Tibial artery (tissue), 4 donors: ENCODE data around the gene MAP3K7CL.

ENCODE experiments used
- DNase-seq, 2 donors: peaks; one replicate each; pipeline ENCODE4 v3.0.0-alpha.2; 2019
- H3K27ac ChIP-seq, 2 donors: fragments of 200-600 bp; sonication (generic) in 1 of 2; 1 replicate in 1 of 2; 2 replicates in 1 of 2; pipeline ENCODE4 v1.5.1; 2018 to 2019; ENCODE audit warnings: mild to moderate bottlenecking in 1 of 2
- H3K27me3 ChIP-seq, 2 donors: fragments of 200-600 bp; sonication (generic) in 1 of 2; one replicate each; pipeline versions ENCODE4 v1.5.1 to v1.6.0; 2016 to 2019
- H3K36me3 ChIP-seq, 3 donors: fragments of 200-600 bp; sonication (generic) in 2 of 3; one replicate each; pipeline ENCODE4 v1.5.1; 2016 to 2019; ENCODE audit warnings: mild to moderate bottlenecking in 2 of 3
- H3K4me1 ChIP-seq, 4 donors: fragments of 200-600 bp; sonication (generic) in 2 of 4; 1 replicate in 3 of 4; 2 replicates in 1 of 4; pipeline ENCODE4 v1.5.1; 2016 to 2019
- H3K4me3 ChIP-seq, 2 donors: fragments of 200-600 bp; sonication (generic) in 1 of 2; 1 replicate in 1 of 2; 2 replicates in 1 of 2; pipeline ENCODE4 v1.5.1; 2018 to 2019; ENCODE audit warnings: mild to moderate bottlenecking in 2 of 2
- H3K9me3 ChIP-seq, 3 donors: fragments of 200-600 bp; sonication (generic) in 1 of 3; one replicate each; pipeline ENCODE4 v1.5.1; 2016 to 2019
- CTCF ChIP-seq, 2 experiments: fragments of 200-600 bp in 1 of 2; fragments of 450-650 bp in 1 of 2; IDR thresholded peaks; one replicate each; pipeline ENCODE4 v1.5.1; 2017 to 2019; ENCODE audit warnings: antibody characterized with exemption in 2 of 2, mild to moderate bottlenecking in 1 of 2, moderate library complexity in 1 of 2
- intact Hi-C: fragments of 100-400 bp; cut with DNase I; formaldehyde crosslinking; loops from one replicate; pipeline ENCODE4 v1.15.0; 2023; ENCODE audit warnings: low total_unique reads

Gene MAP3K7CL

GRCh38 chr21:29168891-29169315 lies 38.5 kb downstream of the MAP3K7CL start:
- no peak overlapping the region for H3K4me3 ChIP-seq
- no peak for DNase-seq
- no peak overlapping the region for H3K27ac ChIP-seq
- H3K4me1 ChIP-seq: peaks cover 0 to 15% (median 1%) of the 10 kb centered on the region in 4 donors
- H3K9me3 ChIP-seq: no peaks in the 10 kb centered on the region
- H3K36me3 ChIP-seq: no peaks in the 10 kb centered on the region
- H3K27me3 ChIP-seq: no peaks in the 10 kb centered on the region
- no peak for TF ChIP-seq CTCF (IDR thresholded peaks at IDR 0.05)
- intact Hi-C loops: loop anchor here (10.0 kb wide), 1 partner anchor 126 kb away; the partner anchor contains the start of gene BACH1

GRCh38 chr21:29170944-29171343 lies 40.5 kb downstream of the MAP3K7CL start:
- H3K27me3 ChIP-seq: no peaks in the 10 kb centered on the region
- no peak overlapping the region for H3K27ac ChIP-seq
- intact Hi-C loops: no loop called here
- no peak overlapping the region for H3K4me3 ChIP-seq
- no peak for DNase-seq
- H3K4me1 ChIP-seq: peaks cover 0 to 21% (median 14%) of the 10 kb centered on the region in 4 donors
- H3K36me3 ChIP-seq: no peaks in the 10 kb centered on the region
- TF ChIP-seq CTCF (IDR thresholded peaks at IDR 0.05): no peak
- H3K9me3 ChIP-seq: no peaks in the 10 kb centered on the region

- H3K36me3 ChIP-seq: no peaks in the 10 kb centered on the region
- peaks cover 0 to 24% (median 20%) of the 10 kb centered on the region in 4 donors for H3K4me1 ChIP-seq
- intact Hi-C loops: no loop called here
- no peak overlapping the region for H3K4me3 ChIP-seq
- no peak overlapping the region for H3K27ac ChIP-seq
- H3K27me3 ChIP-seq: no peaks in the 10 kb centered on the region
- TF ChIP-seq CTCF (IDR thresholded peaks at IDR 0.05): no peak
- no peak for DNase-seq
- H3K9me3 ChIP-seq: no peaks in the 10 kb centered on the region
Measured at GRCh38 chr21:29172282-29172681, 41.8 kb downstream of the MAP3K7CL start.

GRCh38 chr21:29174607-29175013 lies 44.2 kb downstream of the MAP3K7CL start:
- no peak for DNase-seq
- H3K4me1 ChIP-seq: peaks cover 0 to 24% (median 18%) of the 10 kb centered on the region in 4 donors

GRCh38 chr21:29175408-29176134 lies 45.1 kb downstream of the MAP3K7CL start:
- intact Hi-C loops: no loop called here
- H3K9me3 ChIP-seq: no peaks in the 10 kb centered on the region
- H3K27me3 ChIP-seq: no peaks in the 10 kb centered on the region
- peak overlapping the region in 1 of 2 donors; percentile 9 for H3K4me3 ChIP-seq
- TF ChIP-seq CTCF (IDR thresholded peaks at IDR 0.05): no peak
- no peak for DNase-seq
- peaks cover 0 to 23% (median 18%) of the 10 kb centered on the region in 4 donors for H3K4me1 ChIP-seq
- peak overlapping the region; percentile 60 to 72 for H3K27ac ChIP-seq
- H3K36me3 ChIP-seq: no peaks in the 10 kb centered on the region

More at GRCh38 chr21:29174607-29175013, 44.2 kb downstream of the MAP3K7CL start:
- Histone ChIP-seq H3K9me3 (no peaks in the 10 kb centered on the region), H3K4me3 (peak overlapping the region; percentile 13 to 34), H3K27me3 (no peaks in the 10 kb centered on the region), H3K36me3 (no peaks in the 10 kb centered on the region), H3K27ac (peak overlapping the region; percentile 60 to 72)
- TF ChIP-seq CTCF (IDR thresholded peaks at IDR 0.05): no peak
- intact Hi-C loops: no loop called here
